ENCODE results near the gene PLCB4. TPM values are rescaled to one million over a fixed set of nuclear protein-coding genes. Genes with fewer than 3 reads are reported as not detected.

The PLCB4 gene
- total RNA-seq, 4 donors from 2014 or later, result 17.4 to 264 (median 28.1) TPM

- TF ChIP-seq CTCF (IDR thresholded peaks at IDR 0.05), result no peak
- Histone ChIP-seq H3K9me3 (no peaks in the 10 kb centered on the region), H3K27me3 (no peaks in the 10 kb centered on the region), H3K27ac (no peak overlapping the region), H3K4me1 (no peaks in the 10 kb centered on the region), H3K36me3 (no peaks in the 10 kb centered on the region), H3K4me3 (no peak overlapping the region)
- no peak for DNase-seq
- intact Hi-C loops (cut with DNase I; ENCODE audit: low total_unique reads), result no loop called here
Measured at GRCh38 chr20:9054176-9054575, 14.7 kb upstream of the PLCB4 start.

GRCh38 chr20:9059931-9060330 is 9.0 kb upstream of the PLCB4 start:
- H3K9me3 ChIP-seq, result no peaks in the 10 kb centered on the region
- H3K27me3 ChIP-seq, result no peaks in the 10 kb centered on the region
- H3K27ac ChIP-seq, result no peak overlapping the region
- H3K4me3 ChIP-seq, result no peak overlapping the region
- no peaks in the 10 kb centered on the region for H3K36me3 ChIP-seq
- H3K4me1 ChIP-seq, result no peaks in the 10 kb centered on the region
- intact Hi-C loops (cut with DNase I; ENCODE audit: low total_unique reads), result no loop called here
- no peak for TF ChIP-seq CTCF (IDR thresholded peaks at IDR 0.05)
- no peak for TF ChIP-seq POLR2A (IDR thresholded peaks at IDR 0.05)
- DNase-seq, result no peak

- intact Hi-C loops (cut with DNase I; ENCODE audit: low total_unique reads), result no loop called here
- TF ChIP-seq CTCF (IDR thresholded peaks at IDR 0.05) (no peak), POLR2A (IDR thresholded peaks at IDR 0.05) (no peak)
Measured at GRCh38 chr20:9061434-9061833, 7.5 kb upstream of the PLCB4 start.

GRCh38 chr20:9062066-9062465 is 6.8 kb upstream of the PLCB4 start:
- intact Hi-C loops (cut with DNase I; ENCODE audit: low total_unique reads), result no loop called here
- Histone ChIP-seq H3K27ac (no peak overlapping the region), H3K36me3 (no peaks in the 10 kb centered on the region), H3K4me1 (no peaks in the 10 kb centered on the region), H3K4me3 (no peak overlapping the region), H3K27me3 (no peaks in the 10 kb centered on the region), H3K9me3 (no peaks in the 10 kb centered on the region)
- no peak for DNase-seq
- TF ChIP-seq POLR2A (IDR thresholded peaks at IDR 0.05) (no peak), CTCF (IDR thresholded peaks at IDR 0.05) (no peak)

More at GRCh38 chr20:9061434-9061833, 7.5 kb upstream of the PLCB4 start:
- H3K27me3 ChIP-seq, result no peaks in the 10 kb centered on the region
- H3K4me3 ChIP-seq, result no peak overlapping the region
- no peak for DNase-seq
- H3K9me3 ChIP-seq, result no peaks in the 10 kb centered on the region
- H3K36me3 ChIP-seq, result no peaks in the 10 kb centered on the region
- no peaks in the 10 kb centered on the region for H3K4me1 ChIP-seq
- no peak overlapping the region for H3K27ac ChIP-seq

- Histone ChIP-seq H3K27ac (no peak overlapping the region), H3K36me3 (no peaks in the 10 kb centered on the region), H3K4me3 (no peak overlapping the region), H3K4me1 (no peaks in the 10 kb centered on the region), H3K27me3 (no peaks in the 10 kb centered on the region), H3K9me3 (no peaks in the 10 kb centered on the region)
- intact Hi-C loops (cut with DNase I; ENCODE audit: low total_unique reads), result no loop called here
- TF ChIP-seq POLR2A (IDR thresholded peaks at IDR 0.05) (no peak), CTCF (IDR thresholded peaks at IDR 0.05) (no peak)
- DNase-seq, result no peak
Measured at GRCh38 chr20:9066191-9066590, 2.7 kb upstream of the PLCB4 start.
